ENCODE data around the gene PKLR. TPM values are rescaled to one million over a fixed set of nuclear protein-coding genes. Genes with fewer than 3 reads are reported as not detected.

PKLR gene
- total and polyA plus RNA-seq, 2 donors (not counting 3 experiments of a cell fraction or from before 2014, with no cell fraction given) = not detected

GRCh38 chr1:155285063-155285462 lies 16.2 kb downstream of the PKLR start:
- Histone ChIP-seq H3K27ac (ENCODE audit: insufficient read depth, low read depth, low read length) (no peak overlapping the region), H3K27me3 (ENCODE audit: control insufficient read depth in 2 of 2, insufficient read depth in 2 of 2, low read length in 2 of 2) (no peaks in the 10 kb centered on the region), H4K20me1 (replicated peaks; ENCODE audit: control insufficient read depth, extremely low read depth, insufficient read depth, low read length) (no peaks in the 10 kb centered on the region), H3K36me3 (ENCODE audit: control insufficient read depth in 2 of 2, extremely low read depth in 1 of 2, insufficient read depth in 2 of 2, low read length in 2 of 2) (no peaks in the 10 kb centered on the region), H2AFZ (ENCODE audit: low read depth, low read length) (no peak overlapping the region), H3K4me1 (ENCODE audit: control insufficient read depth, extremely low read depth, insufficient read depth, low read length) (no peaks in the 10 kb centered on the region), H3K4me3 (replicated peaks in 1 of 3; ENCODE audit: insufficient read depth in 1 of 3, low read depth in 1 of 3, low read length in 3 of 3) (no peak overlapping the region), H3K9me3 (replicated peaks; ENCODE audit: control insufficient read depth, insufficient read depth, low read length) (no peaks in the 10 kb centered on the region), H3K4me2 (ENCODE audit: insufficient read depth, low read length) (no peak overlapping the region), H3K9ac (replicated peaks; ENCODE audit: extremely low read depth, insufficient read depth, low read length) (no peak overlapping the region), H3K79me2 (ENCODE audit: control insufficient read depth, insufficient read depth, low read length) (no peaks in the 10 kb centered on the region), H3K9me1 (replicated peaks; ENCODE audit: control insufficient read depth, extremely low read depth, insufficient read depth, low read length) (no peaks in the 10 kb centered on the region)
- no peak for DNase-seq (ENCODE audit: low read depth, low spot score)
- FAIRE-seq = no peak
- TF ChIP-seq POLR2A (IDR thresholded peaks at IDR 0.05; ENCODE audit: low read depth, low read length) (no peak), POLR2AphosphoS5 (IDR thresholded peaks at IDR 0.05; ENCODE audit: insufficient read depth, low read depth, low read length) (no peak), GATA2 (IDR thresholded peaks at IDR 0.05; ENCODE audit: insufficient read depth, insufficient read length, low read depth, low read length) (no peak), EZH2 (IDR thresholded peaks at IDR 0.05; ENCODE audit: borderline replicate concordance, low read depth, low read length, severe bottlenecking) (no peak), CTCF (IDR thresholded peaks at IDR 0.05; ENCODE audit: extremely low read depth in 1 of 2, insufficient read depth in 1 of 2, low read depth in 1 of 2, low read length in 2 of 2) (no peak)
- ChIA-PET POLR2A (no interaction called here), CTCF (no interaction called here)
- dilution Hi-C loops (cut with MboI; ENCODE audit: extremely low pct_ligation_motif_present, low sequenced_read_pairs) (no loop called here), intact Hi-C loops (cut with micrococcal nuclease) (no loop called here)
- no TSS peak for BruUV-seq (replicated peaks)

GRCh38 chr1:155284476-155284875 lies 16.8 kb downstream of the PKLR start:
- FAIRE-seq (no peak), DNase-seq (ENCODE audit: low read depth, low spot score) (no peak)
- no peaks in the 10 kb centered on the region for H4K20me1 ChIP-seq (replicated peaks; ENCODE audit: control insufficient read depth, extremely low read depth, insufficient read depth, low read length)
- dilution Hi-C loops (cut with MboI; ENCODE audit: extremely low pct_ligation_motif_present, low sequenced_read_pairs) (no loop called here), intact Hi-C loops (cut with micrococcal nuclease) (no loop called here)
- no peaks in the 10 kb centered on the region for H3K27me3 ChIP-seq (ENCODE audit: control insufficient read depth in 2 of 2, insufficient read depth in 2 of 2, low read length in 2 of 2)
- no peak overlapping the region for H2AFZ ChIP-seq (ENCODE audit: low read depth, low read length)
- no peak overlapping the region for H3K9ac ChIP-seq (replicated peaks; ENCODE audit: extremely low read depth, insufficient read depth, low read length)
- no peaks in the 10 kb centered on the region for H3K4me1 ChIP-seq (ENCODE audit: control insufficient read depth, extremely low read depth, insufficient read depth, low read length)
- POLR2A ChIA-PET = no interaction called here
- no peaks in the 10 kb centered on the region for H3K9me3 ChIP-seq (replicated peaks; ENCODE audit: control insufficient read depth, insufficient read depth, low read length)
- H3K9me1 ChIP-seq (replicated peaks; ENCODE audit: control insufficient read depth, extremely low read depth, insufficient read depth, low read length) = no peaks in the 10 kb centered on the region
- no peak overlapping the region for H3K27ac ChIP-seq (ENCODE audit: insufficient read depth, low read depth, low read length)
- no peaks in the 10 kb centered on the region for H3K79me2 ChIP-seq (ENCODE audit: control insufficient read depth, insufficient read depth, low read length)
- TF ChIP-seq POLR2AphosphoS5 (IDR thresholded peaks at IDR 0.05; ENCODE audit: insufficient read depth, low read depth, low read length) = no peak
- TF ChIP-seq CTCF (IDR thresholded peaks at IDR 0.05; ENCODE audit: extremely low read depth in 1 of 2, insufficient read depth in 1 of 2, low read depth in 1 of 2, low read length in 2 of 2) = no peak
- TF ChIP-seq EZH2 (IDR thresholded peaks at IDR 0.05; ENCODE audit: borderline replicate concordance, low read depth, low read length, severe bottlenecking) = no peak
- no peak for TF ChIP-seq POLR2A (IDR thresholded peaks at IDR 0.05; ENCODE audit: low read depth, low read length)
- no peak for TF ChIP-seq MYC (IDR thresholded peaks at IDR 0.05; ENCODE audit: low read depth, low read length)
- no peak for TF ChIP-seq JUN (IDR thresholded peaks at IDR 0.05; ENCODE audit: borderline replicate concordance, insufficient read depth, insufficient read length, low read depth)
- CTCF ChIA-PET = no interaction called here
- BruUV-seq (replicated peaks) = no TSS peak
- H3K4me3 ChIP-seq (replicated peaks in 1 of 3; ENCODE audit: insufficient read depth in 1 of 3, low read depth in 1 of 3, low read length in 3 of 3) = no peak overlapping the region
- H3K36me3 ChIP-seq (ENCODE audit: control insufficient read depth in 2 of 2, extremely low read depth in 1 of 2, insufficient read depth in 2 of 2, low read length in 2 of 2) = no peaks in the 10 kb centered on the region
- no peak overlapping the region for H3K4me2 ChIP-seq (ENCODE audit: insufficient read depth, low read length)
